ENCODE data around the gene ISG20L2.
A peak's percentile ranks its signal among the peaks of the same experiment; 100 is the strongest.

Gene ISG20L2

DNA sequence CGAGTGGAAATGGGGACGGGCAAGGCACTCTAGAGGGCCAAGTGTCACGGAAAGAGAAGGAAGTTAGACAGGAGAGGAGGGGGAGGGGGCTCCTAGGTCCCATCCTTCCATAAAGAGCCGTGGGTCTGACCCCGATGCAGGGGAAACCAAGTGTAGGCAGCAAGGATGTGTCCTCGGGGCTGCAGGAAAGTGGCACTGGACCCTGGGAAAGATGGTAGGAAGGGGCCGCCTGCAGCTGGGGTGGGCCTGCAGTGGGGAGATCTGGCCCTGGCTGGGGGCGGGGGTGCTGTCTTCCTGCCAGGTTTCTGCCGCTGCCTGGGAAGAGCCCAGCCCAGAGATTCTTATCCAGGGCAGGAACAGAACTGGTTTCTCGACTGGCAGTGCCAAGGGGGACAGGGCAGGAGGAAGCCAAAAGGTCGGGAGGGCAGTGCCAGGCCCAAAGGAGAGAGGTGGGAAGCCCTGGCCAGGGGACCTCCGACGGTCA lies 36.1 kb downstream of the ISG20L2 start:
- Histone ChIP-seq H3K4me3 (ENCODE audit: low read length) (no peak overlapping the region), H3K4me1 (ENCODE audit: control insufficient read depth, insufficient read depth, low read length) (peaks cover 20% of the 10 kb centered on the region), H3K36me3 (ENCODE audit: control insufficient read depth, insufficient read depth, low read length, severe bottlenecking) (no peaks in the 10 kb centered on the region), H3K27me3 (replicated peaks; ENCODE audit: control insufficient read depth, insufficient read depth, low read length) (no peaks in the 10 kb centered on the region), H3K9ac (ENCODE audit: low read length) (no peak overlapping the region), H3K9me3 (ENCODE audit: control insufficient read depth, low read length) (no peaks in the 10 kb centered on the region)
- DNase-seq (ENCODE audit: low read depth), result no peak

GRCh38 chr1:156691665-156692440 lies 36.7 kb downstream of the ISG20L2 start:
- H3K9ac ChIP-seq (ENCODE audit: low read length), result no peak overlapping the region
- no peaks in the 10 kb centered on the region for H3K9me3 ChIP-seq (ENCODE audit: control insufficient read depth, low read length)
- peak; percentile 34 for DNase-seq (ENCODE audit: low read depth)
- H3K36me3 ChIP-seq (ENCODE audit: control insufficient read depth, insufficient read depth, low read length, severe bottlenecking), result no peaks in the 10 kb centered on the region
- no peaks in the 10 kb centered on the region for H3K27me3 ChIP-seq (replicated peaks; ENCODE audit: control insufficient read depth, insufficient read depth, low read length)
- H3K4me1 ChIP-seq (ENCODE audit: control insufficient read depth, insufficient read depth, low read length), result peaks cover 20% of the 10 kb centered on the region
- H3K4me3 ChIP-seq (ENCODE audit: low read length), result no peak overlapping the region

- Histone ChIP-seq H3K9me3 (ENCODE audit: control insufficient read depth, low read length) (no peaks in the 10 kb centered on the region), H3K4me3 (ENCODE audit: low read length) (no peak overlapping the region), H3K36me3 (ENCODE audit: control insufficient read depth, insufficient read depth, low read length, severe bottlenecking) (no peaks in the 10 kb centered on the region), H3K27me3 (replicated peaks; ENCODE audit: control insufficient read depth, insufficient read depth, low read length) (no peaks in the 10 kb centered on the region), H3K4me1 (ENCODE audit: control insufficient read depth, insufficient read depth, low read length) (peaks cover 20% of the 10 kb centered on the region), H3K9ac (ENCODE audit: low read length) (no peak overlapping the region)
- DNase-seq (ENCODE audit: low read depth), result no peak
These were observed 37.4 kb downstream of the ISG20L2 start for GRCh38 chr1:156691191-156691590.

DNA sequence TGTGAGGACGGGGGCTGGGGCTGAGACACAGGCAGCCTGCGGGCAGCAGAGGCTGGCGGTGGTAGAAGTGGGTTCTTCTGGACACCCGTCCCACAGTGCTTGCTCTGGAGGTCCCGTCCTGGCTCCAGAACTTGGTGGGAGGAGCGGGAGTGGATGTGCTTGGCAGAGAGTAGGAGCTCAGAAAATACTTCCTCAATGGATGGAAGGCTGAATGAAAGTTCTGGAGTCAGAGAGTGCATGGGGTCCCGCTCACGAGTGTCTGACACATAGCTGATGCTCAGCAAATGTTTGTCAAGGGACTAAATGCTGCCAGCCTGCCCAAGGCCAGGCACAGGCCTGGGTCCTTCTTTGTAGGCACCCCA lies 37.9 kb downstream of the ISG20L2 start:
- Histone ChIP-seq H3K36me3 (ENCODE audit: control insufficient read depth, insufficient read depth, low read length, severe bottlenecking) (no peaks in the 10 kb centered on the region), H3K9me3 (ENCODE audit: control insufficient read depth, low read length) (no peaks in the 10 kb centered on the region), H3K4me3 (ENCODE audit: low read length) (no peak overlapping the region), H3K27me3 (replicated peaks; ENCODE audit: control insufficient read depth, insufficient read depth, low read length) (no peaks in the 10 kb centered on the region), H3K9ac (ENCODE audit: low read length) (no peak overlapping the region), H3K4me1 (ENCODE audit: control insufficient read depth, insufficient read depth, low read length) (peaks cover 20% of the 10 kb centered on the region)
- DNase-seq (ENCODE audit: low read depth), result no peak

DNA sequence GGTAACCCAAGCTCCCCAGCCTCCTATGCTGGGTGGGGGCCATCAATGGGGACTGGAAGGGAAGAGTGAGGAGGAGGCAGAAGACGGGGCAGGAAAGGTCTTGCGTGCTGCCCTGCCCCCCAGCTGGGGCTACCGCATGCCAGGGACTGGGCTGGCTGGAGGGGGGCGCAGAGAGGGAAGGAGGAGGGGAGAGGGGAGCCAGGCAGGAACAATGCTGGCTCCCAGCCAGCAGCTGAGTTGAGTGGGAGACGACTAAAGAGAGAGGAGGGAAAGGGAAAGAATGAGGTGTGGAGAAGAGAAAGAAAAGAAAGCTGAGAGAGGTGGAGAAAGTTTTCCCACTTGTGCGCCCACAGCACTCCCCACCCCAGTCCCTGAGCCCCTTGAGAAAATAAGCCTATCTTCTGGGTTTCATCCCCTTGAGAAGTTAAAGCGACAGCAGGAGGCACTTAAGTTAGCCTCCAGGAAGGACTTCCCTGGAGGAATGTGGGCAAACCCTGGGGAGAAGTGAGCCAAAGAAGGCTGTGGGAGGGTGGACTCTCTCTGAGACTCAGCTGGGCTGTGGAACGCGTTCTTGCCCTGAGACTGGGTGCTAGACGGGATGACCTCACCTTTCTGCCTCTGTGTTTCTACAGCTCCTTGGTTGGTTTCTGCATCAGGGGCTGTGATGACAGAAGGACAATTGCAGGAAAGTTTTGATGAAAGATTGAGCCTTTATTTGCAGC lies 38.5 kb downstream of the ISG20L2 start:
- H3K36me3 ChIP-seq (ENCODE audit: control insufficient read depth, insufficient read depth, low read length, severe bottlenecking), result no peaks in the 10 kb centered on the region
- DNase-seq (ENCODE audit: low read depth), result no peak
- peak overlapping the region; percentile 11 for H3K9ac ChIP-seq (ENCODE audit: low read length)
- no peak overlapping the region for H3K4me3 ChIP-seq (ENCODE audit: low read length)
- H3K4me1 ChIP-seq (ENCODE audit: control insufficient read depth, insufficient read depth, low read length), result peaks cover 20% of the 10 kb centered on the region
- no peaks in the 10 kb centered on the region for H3K9me3 ChIP-seq (ENCODE audit: control insufficient read depth, low read length)
- no peaks in the 10 kb centered on the region for H3K27me3 ChIP-seq (replicated peaks; ENCODE audit: control insufficient read depth, insufficient read depth, low read length)

- H3K9me3 ChIP-seq (ENCODE audit: control insufficient read depth, low read length), result no peaks in the 10 kb centered on the region
- H3K9ac ChIP-seq (ENCODE audit: low read length), result peak overlapping the region; percentile 15
- H3K36me3 ChIP-seq (ENCODE audit: control insufficient read depth, insufficient read depth, low read length, severe bottlenecking), result no peaks in the 10 kb centered on the region
- no peaks in the 10 kb centered on the region for H3K27me3 ChIP-seq (replicated peaks; ENCODE audit: control insufficient read depth, insufficient read depth, low read length)
- H3K4me3 ChIP-seq (ENCODE audit: low read length), result peak overlapping the region; percentile 26
- H3K4me1 ChIP-seq (ENCODE audit: control insufficient read depth, insufficient read depth, low read length), result peaks cover 19% of the 10 kb centered on the region
- DNase-seq (ENCODE audit: low read depth), result peak; percentile 96
These were observed 39.3 kb downstream of the ISG20L2 start for GRCh38 chr1:156689035-156689952.

DNA sequence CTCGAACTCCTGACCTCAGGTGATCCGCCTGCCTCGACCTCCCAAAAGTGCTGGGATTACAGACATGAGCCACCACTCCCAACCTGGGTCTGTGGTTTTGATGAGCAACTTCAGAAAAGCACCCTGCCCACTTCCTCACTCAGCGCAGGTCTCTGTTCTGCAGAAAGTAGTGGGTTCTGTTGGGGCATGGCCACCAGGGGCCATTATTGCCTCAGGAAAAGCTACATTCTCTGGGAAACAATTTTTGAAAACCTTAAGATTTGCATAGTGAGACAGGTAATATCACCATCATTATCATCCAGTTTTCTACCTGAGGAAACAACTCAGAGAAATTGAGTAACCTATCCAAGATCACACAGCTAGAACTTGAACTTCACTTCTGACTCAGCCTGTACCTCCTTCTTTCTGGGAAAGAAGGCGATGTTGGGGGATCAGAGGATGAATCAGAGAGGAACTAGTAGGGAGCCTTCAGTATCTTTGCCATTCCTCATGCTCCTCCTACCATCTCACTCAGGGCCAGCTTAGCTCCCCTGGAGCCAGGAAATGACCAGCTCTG lies 44.3 kb downstream of the ISG20L2 start:
- peaks cover 6% of the 10 kb centered on the region for H3K27me3 ChIP-seq (replicated peaks; ENCODE audit: control insufficient read depth, insufficient read depth, low read length)
- H3K4me3 ChIP-seq (ENCODE audit: low read length), result no peak overlapping the region
- no peak for DNase-seq (ENCODE audit: low read depth)

GRCh38 chr1:156682166-156682890 lies 46.2 kb downstream of the ISG20L2 start:
- Histone ChIP-seq H3K9ac (ENCODE audit: low read length) (no peak overlapping the region), H3K4me3 (ENCODE audit: low read length) (no peak overlapping the region), H3K36me3 (ENCODE audit: control insufficient read depth, insufficient read depth, low read length, severe bottlenecking) (no peaks in the 10 kb centered on the region), H3K9me3 (ENCODE audit: control insufficient read depth, low read length) (no peaks in the 10 kb centered on the region), H3K27me3 (replicated peaks; ENCODE audit: control insufficient read depth, insufficient read depth, low read length) (peaks cover 6% of the 10 kb centered on the region), H3K4me1 (ENCODE audit: control insufficient read depth, insufficient read depth, low read length) (peaks cover 10% of the 10 kb centered on the region)
- DNase-seq (ENCODE audit: low read depth), result no peak

More for the DNA sequence above, 44.3 kb downstream of the ISG20L2 start:
- no peaks in the 10 kb centered on the region for H3K36me3 ChIP-seq (ENCODE audit: control insufficient read depth, insufficient read depth, low read length, severe bottlenecking)
- H3K9ac ChIP-seq (ENCODE audit: low read length), result no peak overlapping the region
- H3K9me3 ChIP-seq (ENCODE audit: control insufficient read depth, low read length), result no peaks in the 10 kb centered on the region
- H3K4me1 ChIP-seq (ENCODE audit: control insufficient read depth, insufficient read depth, low read length), result peaks cover 5% of the 10 kb centered on the region

DNA sequence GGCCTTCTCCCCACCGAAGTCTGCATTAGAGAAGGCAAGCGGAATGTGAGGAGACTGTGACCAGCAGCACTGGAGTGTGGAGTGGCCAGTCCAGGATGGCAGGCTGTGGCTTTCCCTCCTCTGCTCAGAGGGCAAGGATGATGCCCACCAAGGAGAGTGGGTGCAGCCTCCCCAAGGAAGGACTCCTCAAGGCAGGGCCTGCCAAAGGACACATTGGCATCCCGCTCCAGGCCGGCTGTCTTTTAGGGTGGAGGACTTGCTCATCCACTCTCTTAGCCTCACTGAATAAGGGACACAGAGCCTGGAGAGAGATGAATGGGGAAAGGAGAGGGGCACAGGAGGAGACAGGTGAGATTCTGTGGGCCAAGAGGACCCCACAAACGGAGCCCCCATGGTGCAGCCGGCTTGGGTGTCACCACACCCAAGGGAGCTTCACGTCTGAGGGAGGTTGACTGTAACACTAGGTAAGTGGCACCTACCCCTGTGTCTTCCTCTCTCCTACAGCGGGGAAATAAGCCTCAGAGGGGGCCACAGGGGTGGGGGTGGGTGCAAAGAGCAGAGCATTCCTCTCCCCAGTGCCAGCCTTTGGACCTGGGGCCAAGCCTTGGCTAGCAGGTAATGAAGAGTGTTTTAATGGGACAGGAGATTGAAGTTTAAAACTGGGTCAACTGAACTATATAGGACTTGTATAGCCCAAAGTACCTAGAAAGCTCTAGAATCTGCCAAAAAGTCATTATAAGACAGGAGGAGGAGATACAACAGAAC lies 47.2 kb downstream of the ISG20L2 start:
- Histone ChIP-seq H3K4me1 (ENCODE audit: control insufficient read depth, insufficient read depth, low read length) (peaks cover 10% of the 10 kb centered on the region), H3K4me3 (ENCODE audit: low read length) (no peak overlapping the region), H3K9me3 (ENCODE audit: control insufficient read depth, low read length) (no peaks in the 10 kb centered on the region), H3K36me3 (ENCODE audit: control insufficient read depth, insufficient read depth, low read length, severe bottlenecking) (no peaks in the 10 kb centered on the region), H3K9ac (ENCODE audit: low read length) (no peak overlapping the region), H3K27me3 (replicated peaks; ENCODE audit: control insufficient read depth, insufficient read depth, low read length) (peaks cover 6% of the 10 kb centered on the region)
- no peak for DNase-seq (ENCODE audit: low read depth)

GRCh38 chr1:156680056-156680455 lies 48.5 kb downstream of the ISG20L2 start:
- Histone ChIP-seq H3K9ac (ENCODE audit: low read length) (no peak overlapping the region), H3K4me3 (ENCODE audit: low read length) (no peak overlapping the region), H3K4me1 (ENCODE audit: control insufficient read depth, insufficient read depth, low read length) (peaks cover 10% of the 10 kb centered on the region), H3K36me3 (ENCODE audit: control insufficient read depth, insufficient read depth, low read length, severe bottlenecking) (no peaks in the 10 kb centered on the region), H3K9me3 (ENCODE audit: control insufficient read depth, low read length) (no peaks in the 10 kb centered on the region), H3K27me3 (replicated peaks; ENCODE audit: control insufficient read depth, insufficient read depth, low read length) (peaks cover 6% of the 10 kb centered on the region)
- no peak for DNase-seq (ENCODE audit: low read depth)

All from adipocyte (in vitro differentiated cells).